ENCODE data around the gene SERPINF2.
"Not testable (repeated sequence)": the region's sequence is repeated elsewhere in the genome, so short reads cannot be mapped to it uniquely, and the experiment has no call there.

The SERPINF2 gene

GRCh38 chr17:1716912-1717695, 25.6 kb upstream of the SERPINF2 start:
- peak; percentile 59 for DNase-seq

- DNase-seq, result no peak
Observed at GRCh38 chr17:1718362-1719165, 24.1 kb upstream of the SERPINF2 start.

GRCh38 chr17:1720856-1721386, 21.8 kb upstream of the SERPINF2 start:
- DNase-seq, result no peak

- not testable (repeated sequence) for DNase-seq
Observed at GRCh38 chr17:1722022-1722421, 20.6 kb upstream of the SERPINF2 start.

- DNase-seq, result no peak
Observed at GRCh38 chr17:1724351-1724868, 18.3 kb upstream of the SERPINF2 start, which contains the start of gene WDR81. TSS of gene WDR81 (plus strand) at chr17:1724704. CDS start at chr17:1724960, 256 bp downstream.

- no peak for DNase-seq
Observed at GRCh38 chr17:1724869-1725641, 17.6 kb upstream of the SERPINF2 start.

GRCh38 chr17:1725642-1726511, 16.8 kb upstream of the SERPINF2 start:
- no peak for DNase-seq

GRCh38 chr17:1726626-1727257, 15.9 kb upstream of the SERPINF2 start:
- no peak for DNase-seq

- no peak for DNase-seq
Observed at GRCh38 chr17:1727258-1727789, 15.3 kb upstream of the SERPINF2 start.

- no peak for DNase-seq
Observed at GRCh38 chr17:1727876-1728630, 14.6 kb upstream of the SERPINF2 start.

GRCh38 chr17:1729966-1730325, 12.7 kb upstream of the SERPINF2 start:
- DNase-seq, result no peak

- DNase-seq, result no peak
Observed at GRCh38 chr17:1730326-1731193, 12.1 kb upstream of the SERPINF2 start.

GRCh38 chr17:1731194-1731506, 11.5 kb upstream of the SERPINF2 start:
- no peak for DNase-seq

GRCh38 chr17:1732241-1732832, 10.3 kb upstream of the SERPINF2 start:
- no peak for DNase-seq

GRCh38 chr17:1732833-1733321, 9.8 kb upstream of the SERPINF2 start:
- DNase-seq, result no peak

GRCh38 chr17:1733759-1734158, 8.9 kb upstream of the SERPINF2 start:
- DNase-seq, result no peak

- DNase-seq, result no peak
Observed at GRCh38 chr17:1735418-1735817, 7.3 kb upstream of the SERPINF2 start.

- DNase-seq, result no peak
Observed at GRCh38 chr17:1735834-1736347, 6.8 kb upstream of the SERPINF2 start.

Measured in NCI-H1417 treated with DMSO at 0.1 percent for 48 hours (cell line).